Embryonic facial prominence (tissue), 1 donor: Measurements from ENCODE around the gene PFKFB3.
"Not testable (repeated sequence)": the region's sequence is repeated elsewhere in the genome, so short reads cannot be mapped to it uniquely, and the experiment has no call there.

Source experiments
- DNase-seq: peaks from one replicate; pipeline ENCODE4 v3.0.0-alpha.2; 2016; ENCODE audit errors: extremely low spot score

Gene PFKFB3

DNA sequence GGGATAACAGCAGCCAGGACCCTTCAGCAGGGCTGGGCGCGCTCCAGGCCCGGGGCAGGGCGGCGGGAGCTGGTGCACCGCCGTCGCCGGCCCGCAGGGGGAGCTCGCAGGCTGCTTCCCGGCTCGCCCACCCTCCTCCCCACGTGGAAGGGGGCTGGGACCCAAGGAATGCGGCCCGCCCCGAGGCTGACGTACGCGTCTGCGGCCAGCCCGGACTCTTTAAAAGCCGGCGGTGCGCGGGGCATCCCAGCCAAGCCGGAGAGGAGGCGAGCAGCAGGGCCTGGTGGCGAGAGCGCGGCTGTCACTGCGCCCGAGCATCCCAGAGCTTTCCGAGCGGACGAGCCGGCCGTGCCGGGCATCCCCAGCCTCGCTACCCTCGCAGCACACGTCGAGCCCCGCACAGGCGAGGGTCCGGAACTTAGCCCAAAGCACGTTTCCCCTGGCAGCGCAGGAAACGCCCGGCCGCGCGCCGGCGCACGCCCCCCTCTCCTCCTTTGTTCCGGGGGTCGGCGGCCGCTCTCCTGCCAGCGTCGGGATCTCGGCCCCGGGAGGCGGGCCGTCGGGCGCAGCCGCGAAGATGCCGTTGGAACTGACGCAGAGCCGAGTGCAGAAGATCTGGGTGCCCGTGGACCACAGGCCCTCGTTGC lies at the start of gene PFKFB3:
Gene PFKFB3, plus strand, starts transcription at position 249 of the 647 bp plus-strand sequence. Its CDS starts 329 bp downstream, at position 578.
- peak; percentile 93 for DNase-seq

- DNase-seq, result no peak
Measured at GRCh38 chr10:6153845-6154244, 48.9 kb upstream of the PFKFB3 start.

DNA sequence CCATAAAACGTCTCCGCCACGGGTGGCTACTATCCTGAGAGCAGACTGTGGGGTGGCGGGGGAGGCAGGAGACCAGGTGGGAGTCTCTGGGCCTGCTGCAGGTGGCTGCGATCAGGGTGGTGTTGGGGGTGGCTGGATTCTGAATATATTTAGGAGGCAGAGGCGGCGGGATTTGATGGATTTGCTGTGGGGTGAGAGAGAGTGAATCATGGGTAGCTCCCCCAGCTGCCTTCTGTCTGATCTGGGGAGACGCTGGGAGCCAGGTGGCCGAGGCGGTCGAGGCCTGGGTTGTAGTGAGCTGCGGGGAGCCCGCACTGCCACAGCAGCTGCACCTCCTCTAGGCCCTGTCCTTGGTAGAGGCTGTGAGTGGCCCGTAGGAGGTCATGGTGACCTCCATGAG lies 48.2 kb upstream of the PFKFB3 start:
- DNase-seq, result no peak

- DNase-seq, result no peak
Measured at GRCh38 chr10:6158276-6158675, 44.5 kb upstream of the PFKFB3 start.

GRCh38 chr10:6161921-6162320 lies 40.8 kb upstream of the PFKFB3 start:
- no peak for DNase-seq

- no peak for DNase-seq
Measured at GRCh38 chr10:6162589-6163356, 40.0 kb upstream of the PFKFB3 start.

GRCh38 chr10:6163364-6164270 lies 39.1 kb upstream of the PFKFB3 start:
- DNase-seq, result peak; percentile 65

DNA sequence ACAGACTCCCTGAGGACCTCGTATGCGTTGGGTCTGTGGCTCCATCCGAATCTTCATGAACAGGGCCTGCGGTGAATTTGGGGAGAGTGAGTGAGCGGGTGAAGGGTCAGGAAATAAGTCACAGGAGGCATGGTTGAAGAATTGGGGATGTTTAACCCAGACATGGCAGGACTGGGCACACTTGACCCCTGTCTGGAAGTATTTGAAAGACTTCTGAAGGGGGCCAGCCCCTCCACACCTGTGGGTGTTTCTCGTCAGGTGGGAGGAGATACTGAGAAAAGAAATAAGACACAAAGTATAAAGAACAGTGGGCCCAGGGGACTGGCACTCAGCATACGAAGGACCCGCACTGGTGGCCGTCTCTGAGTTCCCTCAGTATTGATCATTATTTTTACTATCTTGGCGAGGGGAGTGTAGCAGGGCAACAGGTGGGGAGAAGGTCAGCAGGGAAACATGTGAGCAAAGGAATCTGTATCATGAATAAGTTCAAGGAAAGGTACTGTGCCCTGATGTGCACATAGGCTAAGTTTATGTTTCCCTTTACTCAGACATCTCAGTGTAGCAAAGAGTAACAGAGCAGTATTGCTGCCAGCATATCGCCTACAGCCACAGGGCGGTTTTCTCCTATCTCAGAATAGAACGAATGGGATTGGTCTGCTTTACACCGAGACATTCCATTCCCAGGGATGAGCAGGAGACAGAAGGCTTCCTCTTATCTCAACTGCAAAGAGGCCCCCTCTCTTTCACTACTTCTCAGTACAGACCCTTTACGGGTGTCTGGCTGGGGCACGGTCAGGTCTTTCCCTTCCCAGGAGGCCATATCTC lies 38.2 kb upstream of the PFKFB3 start:
- DNase-seq, result no peak

- no peak for DNase-seq
Measured at GRCh38 chr10:6165221-6165725, 37.5 kb upstream of the PFKFB3 start.

DNA sequence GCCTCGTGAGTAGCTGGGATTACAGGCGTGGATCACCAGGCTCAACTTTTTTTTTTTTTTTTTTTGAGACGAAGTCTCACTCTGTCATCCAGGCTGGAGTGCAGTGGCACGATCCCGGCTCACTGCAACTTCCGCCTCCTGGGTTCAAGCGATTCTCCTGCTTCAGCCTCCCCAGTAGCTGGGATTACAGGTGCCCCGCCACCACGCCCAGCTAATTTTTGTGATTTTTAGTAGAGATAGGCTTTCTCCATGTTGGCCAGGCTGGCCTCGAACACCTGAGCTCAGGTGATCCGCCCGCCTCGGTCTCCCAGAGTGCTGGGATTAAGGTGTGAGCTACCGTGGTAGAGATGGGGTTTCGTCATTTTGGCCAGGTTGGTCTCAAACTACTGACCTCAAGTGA lies 36.8 kb upstream of the PFKFB3 start:
- not testable (repeated sequence) for DNase-seq

DNA sequence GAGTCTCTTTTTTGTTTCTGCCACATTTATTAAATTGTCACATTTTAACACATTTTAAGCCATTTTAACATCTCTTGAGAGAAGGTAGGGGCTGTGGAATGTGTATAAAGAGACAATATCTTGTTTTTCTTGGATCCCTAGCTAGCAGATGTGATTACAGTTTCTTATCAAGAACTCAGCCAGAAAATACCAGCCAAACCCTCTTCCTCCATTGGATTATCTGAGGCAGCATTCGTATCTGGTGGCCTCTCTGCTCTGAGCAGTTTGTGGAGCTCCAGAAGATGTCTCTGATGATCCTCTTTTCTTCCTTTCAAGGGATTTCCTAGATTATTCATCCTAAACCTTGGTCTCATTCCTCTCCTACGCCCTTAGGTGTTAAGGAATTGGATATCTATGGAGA lies 35.3 kb upstream of the PFKFB3 start:
- DNase-seq, result no peak

- no peak for DNase-seq
Measured at GRCh38 chr10:6168084-6168483, 34.6 kb upstream of the PFKFB3 start.

- no peak for DNase-seq
Measured at GRCh38 chr10:6170638-6171037, 32.1 kb upstream of the PFKFB3 start.

DNA sequence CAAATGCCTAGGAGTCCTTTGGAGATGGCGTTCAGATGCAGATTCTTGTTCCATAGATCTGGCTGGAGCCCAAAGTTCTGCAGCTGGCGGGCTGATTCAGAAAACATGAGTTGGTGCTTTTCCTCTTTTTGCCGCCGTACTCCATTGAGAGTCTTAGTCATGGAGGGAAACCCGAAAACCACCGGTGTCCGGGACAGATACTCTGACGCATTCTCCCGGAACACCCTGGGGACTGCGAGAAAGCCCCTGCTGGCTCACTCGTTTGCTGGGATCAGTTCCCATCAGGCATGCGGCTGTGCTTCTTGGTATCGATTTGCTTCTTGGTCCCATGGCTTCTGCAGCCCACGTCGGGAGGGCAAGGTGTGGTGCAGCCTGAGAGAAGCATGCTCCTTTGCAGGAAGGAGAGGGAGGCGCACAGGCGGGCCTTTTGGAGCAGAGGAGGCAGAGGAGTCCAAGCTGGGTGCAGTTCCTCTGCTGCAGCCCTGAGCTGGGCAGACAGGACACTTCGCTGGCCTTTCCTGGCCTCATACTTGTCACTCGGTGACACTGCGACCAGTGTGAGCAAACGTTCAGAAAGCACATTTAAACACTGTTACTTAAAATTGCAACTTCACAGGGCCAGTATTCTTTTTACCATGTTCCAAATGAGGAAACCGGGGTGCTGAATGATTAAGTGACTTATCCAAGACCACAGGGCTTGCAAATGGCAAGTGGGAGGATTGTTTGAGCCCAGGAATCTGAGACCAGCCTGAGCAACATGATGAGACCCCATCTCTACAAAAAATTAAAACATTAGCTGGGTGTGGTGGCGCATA lies 30.6 kb upstream of the PFKFB3 start:
- no peak for DNase-seq

- no peak for DNase-seq
Measured at GRCh38 chr10:6173203-6173602, 29.5 kb upstream of the PFKFB3 start.

DNA sequence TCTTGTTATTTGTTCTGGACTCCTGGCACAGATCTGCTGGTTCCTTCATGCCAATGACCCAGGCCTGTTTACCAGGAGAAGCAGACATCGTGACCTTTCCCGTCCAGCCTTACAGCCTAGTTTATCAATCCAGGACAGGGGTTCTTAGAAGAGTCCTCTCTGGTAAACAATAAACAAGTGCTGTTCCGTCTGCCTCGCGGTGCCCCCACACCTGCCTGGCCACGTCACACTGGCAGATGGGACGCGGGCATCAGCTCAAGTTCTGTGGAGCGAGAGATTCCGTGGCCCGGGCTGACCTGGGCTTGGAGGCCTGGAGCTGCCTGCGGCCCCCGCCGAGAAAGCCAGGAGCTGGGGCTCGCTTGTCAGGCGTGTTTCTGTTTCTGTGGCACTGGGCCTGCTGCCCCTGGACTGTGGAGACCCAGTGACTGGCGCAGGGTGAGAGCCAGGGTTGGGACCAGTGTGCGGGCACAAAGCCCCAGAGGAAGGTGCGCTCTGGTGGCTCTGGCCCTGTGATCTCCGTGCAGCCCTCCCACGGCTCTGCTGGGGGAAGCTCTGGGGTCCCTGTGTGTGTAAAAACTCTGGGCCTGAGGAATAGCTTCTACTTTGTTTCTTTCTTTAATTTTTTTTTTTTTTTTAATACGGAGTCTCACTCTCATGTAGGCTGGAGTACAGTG lies 28.4 kb upstream of the PFKFB3 start:
- no peak for DNase-seq

DNA sequence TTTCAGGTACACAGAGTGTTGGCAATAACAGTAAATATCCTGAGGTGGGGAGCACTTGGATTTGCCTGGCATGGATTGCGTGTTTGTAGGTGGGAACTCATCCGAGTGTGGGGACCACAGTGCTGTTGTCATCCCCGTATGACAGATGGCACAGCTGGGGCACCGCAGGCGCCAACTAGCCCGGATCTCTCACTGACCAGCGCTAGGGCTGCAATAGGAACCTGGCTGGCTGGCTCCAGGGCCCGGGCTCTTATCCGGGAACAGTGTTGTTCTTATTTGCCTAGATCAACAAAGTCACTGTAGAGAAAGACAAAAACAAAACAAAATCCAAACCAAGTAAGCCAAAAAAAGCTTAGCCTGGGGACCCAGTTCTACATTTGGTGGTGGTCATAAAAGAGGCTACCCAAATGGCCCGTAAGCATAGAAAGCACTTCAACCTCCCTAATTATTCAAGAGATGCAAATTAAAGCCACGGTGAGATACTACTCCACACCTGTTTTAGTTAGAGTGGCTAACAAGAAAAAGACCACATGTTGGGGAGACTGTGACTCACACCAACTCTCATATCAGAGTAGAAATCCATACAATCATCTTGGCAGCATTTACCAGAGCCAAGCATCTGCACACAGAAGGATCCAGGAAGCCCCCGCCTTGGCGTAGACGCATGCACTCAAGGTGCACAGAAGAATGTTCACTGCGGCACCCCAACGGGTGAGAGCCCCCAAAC lies 27.2 kb upstream of the PFKFB3 start:
- no peak for DNase-seq

DNA sequence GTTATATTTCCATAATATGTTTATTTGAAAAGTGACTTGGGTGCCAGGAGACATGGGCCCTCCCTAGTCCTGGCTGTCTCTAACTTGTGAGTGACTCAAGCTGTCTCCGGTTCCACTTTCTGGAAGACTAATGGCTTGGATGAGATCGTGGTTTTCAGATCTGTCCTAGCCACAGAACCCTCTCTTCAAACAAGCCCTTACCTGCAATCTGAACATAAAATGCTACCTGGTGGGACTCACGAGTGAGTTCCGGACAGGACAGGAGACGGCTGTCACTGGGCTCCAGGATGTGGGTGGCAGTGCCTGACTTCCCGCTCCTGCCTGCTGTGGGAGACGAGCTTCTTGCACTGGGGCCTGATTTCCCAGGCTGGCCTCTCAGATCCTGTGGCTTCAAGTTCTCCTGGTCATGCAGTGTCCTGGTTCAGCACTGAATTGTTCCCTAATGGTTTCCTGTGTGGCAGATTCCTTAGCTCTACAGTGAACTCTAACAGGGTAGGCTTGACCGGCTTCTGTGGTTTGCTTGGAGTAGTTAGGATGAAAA lies 26.0 kb upstream of the PFKFB3 start:
- no peak for DNase-seq

GRCh38 chr10:6177880-6178281 lies 24.9 kb upstream of the PFKFB3 start:
- DNase-seq, result no peak
